ENCODE measurements around the gene TSSK6.
"Not testable (repeated sequence)": the region's sequence is repeated elsewhere in the genome, so short reads cannot be mapped to it uniquely, and the experiment has no call there.

The TSSK6 gene

GRCh38 chr19:19488875-19489690, 26.3 kb downstream of the TSSK6 start:
- peak in 49 of 58 donors; percentile 8 to 81 (median 46) for DNase-seq

GRCh38 chr19:19487950-19488874, 27.1 kb downstream of the TSSK6 start:
- peak in 1 of 58 donors; percentile 16 for DNase-seq

- DNase-seq, result no peak
Observed at GRCh38 chr19:19487077-19487949, 28.0 kb downstream of the TSSK6 start.

- DNase-seq, result peak in 3 of 58 donors; percentile 13 to 20 (median 14)
Observed at GRCh38 chr19:19486343-19487076, 28.8 kb downstream of the TSSK6 start.

GRCh38 chr19:19485998-19486290, 29.4 kb downstream of the TSSK6 start:
- DNase-seq, result no peak

GRCh38 chr19:19485161-19485997, 30.0 kb downstream of the TSSK6 start:
- DNase-seq, result peak in 1 of 58 donors; percentile 39

- DNase-seq, result no peak
Observed at GRCh38 chr19:19482809-19483596, 32.3 kb downstream of the TSSK6 start.

GRCh38 chr19:19480688-19481087, 34.7 kb downstream of the TSSK6 start:
- DNase-seq, result no peak

- DNase-seq, result no peak
Observed at GRCh38 chr19:19477705-19478383, 37.5 kb downstream of the TSSK6 start.

- DNase-seq, result no peak
Observed at GRCh38 chr19:19475849-19476828, 39.2 kb downstream of the TSSK6 start.

- no peak for DNase-seq
Observed at GRCh38 chr19:19475015-19475765, 40.2 kb downstream of the TSSK6 start.

GRCh38 chr19:19472106-19472505, 43.2 kb downstream of the TSSK6 start:
- not testable (repeated sequence) for DNase-seq

- no peak for DNase-seq
Observed at GRCh38 chr19:19471682-19472081, 43.7 kb downstream of the TSSK6 start.

- no peak for DNase-seq
Observed at GRCh38 chr19:19470579-19470978, 44.8 kb downstream of the TSSK6 start.

GRCh38 chr19:19468424-19469050, 46.8 kb downstream of the TSSK6 start:
- no peak for DNase-seq

GRCh38 chr19:19466201-19466600, 49.1 kb downstream of the TSSK6 start:
- no peak for DNase-seq

Data from anterior cingulate cortex (tissue), 58 donors.